ENCODE data around the gene SLC25A6.
"Not testable (repeated sequence)": the region's sequence is repeated elsewhere in the genome, so short reads cannot be mapped to it uniquely, and the experiment has no call there.

The SLC25A6 gene

GRCh38 chrX:1389993-1390285 lies 2.0 kb downstream of the SLC25A6 start:
- no peak for DNase-seq (ENCODE audit: low read depth)

GRCh38 chrX:1389181-1389992 lies 2.5 kb downstream of the SLC25A6 start:
- no peak for DNase-seq (ENCODE audit: low read depth)

- no peak for DNase-seq (ENCODE audit: low read depth)
Measured at GRCh38 chrX:1388651-1389050, 3.3 kb downstream of the SLC25A6 start.

- no peak for DNase-seq (ENCODE audit: low read depth)
Measured at GRCh38 chrX:1387141-1387776, 4.7 kb downstream of the SLC25A6 start.

DNA sequence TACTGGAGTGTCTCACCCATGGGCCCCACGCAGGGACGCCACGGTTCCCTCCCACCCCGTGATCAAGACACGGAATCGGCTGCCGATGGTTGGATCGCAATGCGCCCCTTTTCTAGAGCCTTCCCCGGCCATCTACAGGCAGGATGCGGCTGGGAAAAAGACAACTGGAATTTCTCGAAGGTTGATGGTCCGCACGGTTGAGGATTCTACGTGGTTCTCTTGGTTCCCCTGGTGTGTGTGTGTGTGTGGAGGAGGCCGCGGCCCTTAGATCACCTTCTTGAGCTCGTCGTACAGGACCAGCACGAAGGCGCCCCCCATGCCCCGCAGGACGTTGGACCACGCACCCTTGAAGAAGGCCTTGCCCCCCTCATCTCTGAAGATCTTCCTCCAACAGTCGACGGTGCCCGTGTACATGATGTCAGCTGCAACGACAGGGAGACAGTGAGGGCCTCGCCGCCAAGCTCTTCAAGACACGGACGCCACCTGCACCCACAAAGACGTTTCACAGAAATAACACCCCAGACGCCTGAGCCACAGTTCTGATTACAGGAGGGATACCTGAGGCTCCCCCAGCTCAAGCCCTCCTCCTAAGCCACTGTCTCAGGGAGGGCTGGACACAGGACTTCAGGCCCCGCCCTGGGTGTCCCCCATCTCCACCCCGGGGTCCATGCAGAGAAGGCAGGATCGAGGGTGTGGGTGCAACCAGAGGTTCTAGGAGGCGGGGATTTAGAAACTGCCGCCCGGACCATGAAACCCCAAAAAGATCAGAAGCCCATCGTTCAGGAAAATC lies 5.4 kb downstream of the SLC25A6 start:
- no peak for DNase-seq (ENCODE audit: low read depth)

DNA sequence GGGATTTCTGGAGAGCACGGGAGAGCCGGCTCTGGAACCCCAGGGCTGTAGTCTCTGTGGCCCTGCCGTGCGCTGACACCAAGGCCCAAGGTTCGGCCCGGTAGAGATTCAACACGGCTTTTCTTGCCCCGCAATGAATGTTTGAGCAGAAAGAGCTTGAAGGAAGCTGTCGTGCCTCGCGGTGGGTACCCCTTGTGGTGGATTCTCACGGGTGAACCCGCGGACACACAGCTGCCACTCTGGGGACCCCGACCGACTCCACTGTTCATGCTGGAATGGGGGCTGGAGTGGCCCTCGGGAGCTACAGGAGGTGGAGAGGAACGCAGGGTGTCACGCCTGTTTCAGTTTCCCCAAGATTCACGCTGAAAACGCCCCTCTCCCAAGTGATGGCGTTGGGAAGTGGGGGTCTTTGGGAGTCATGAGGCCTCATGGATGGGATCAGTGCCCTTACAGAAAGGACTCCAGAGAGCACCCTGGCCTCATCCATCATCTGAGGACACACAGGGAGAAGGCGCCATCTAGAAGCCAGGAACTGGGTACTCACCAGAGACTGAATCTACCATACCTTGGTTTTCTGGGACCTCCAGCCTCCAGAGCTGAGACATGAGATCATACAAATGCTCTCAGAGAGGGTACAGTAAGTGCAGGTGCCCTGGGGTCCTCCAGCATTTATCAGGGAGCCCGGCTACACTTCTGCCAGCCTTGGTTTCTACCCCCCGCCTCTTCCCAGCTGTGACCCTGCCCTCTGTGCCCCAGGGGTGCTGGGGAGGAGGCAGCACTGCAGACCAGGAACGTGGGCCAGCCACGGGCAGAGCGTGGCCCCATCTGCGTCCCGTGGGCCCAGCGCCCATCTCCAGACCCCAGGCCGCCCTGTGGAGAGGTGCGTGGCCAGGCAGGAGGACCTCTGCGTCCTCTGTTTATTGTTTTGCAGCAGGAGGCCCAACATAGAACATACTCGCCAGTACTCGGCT lies 6.4 kb downstream of the SLC25A6 start:
- DNase-seq (ENCODE audit: low read depth): no peak

- DNase-seq (ENCODE audit: low read depth): no peak
Measured at GRCh38 chrX:1384658-1385252, 7.2 kb downstream of the SLC25A6 start.

GRCh38 chrX:1380672-1381233 lies 11.2 kb downstream of the SLC25A6 start:
- no peak for DNase-seq (ENCODE audit: low read depth)

DNA sequence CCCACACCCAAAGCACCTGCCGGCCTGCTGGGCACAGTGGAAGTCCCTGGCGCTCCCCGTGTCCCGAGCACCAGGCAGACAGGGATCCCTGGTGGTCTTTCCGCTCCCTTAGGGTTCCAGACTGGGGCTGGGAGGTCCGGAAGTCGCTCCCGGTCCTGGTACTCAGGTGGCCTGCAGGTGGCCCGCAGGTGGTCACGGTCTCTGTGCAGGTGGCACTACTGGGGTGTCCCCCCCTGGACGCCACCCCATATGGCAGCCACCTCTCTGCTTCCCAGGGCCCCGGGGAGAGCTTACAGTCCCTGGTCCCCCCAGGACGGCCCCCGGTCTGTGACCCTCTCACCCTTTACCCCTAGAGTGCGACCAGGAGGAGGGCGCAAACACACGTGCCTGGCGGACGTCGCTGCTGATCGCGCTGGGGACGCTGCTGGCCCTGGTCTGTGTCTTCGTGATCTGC lies 13.6 kb downstream of the SLC25A6 start:
- no peak for DNase-seq (ENCODE audit: low read depth)

GRCh38 chrX:1368385-1368698 lies 23.6 kb downstream of the SLC25A6 start:
- DNase-seq (ENCODE audit: low read depth): no peak

GRCh38 chrX:1366363-1366762 lies 25.6 kb downstream of the SLC25A6 start:
- not testable (repeated sequence) for DNase-seq (ENCODE audit: low read depth)

- DNase-seq (ENCODE audit: low read depth): no peak
Measured at GRCh38 chrX:1361910-1362309, 30.0 kb downstream of the SLC25A6 start.

- DNase-seq (ENCODE audit: low read depth): no peak
Measured at GRCh38 chrX:1361275-1361674, 30.6 kb downstream of the SLC25A6 start.

DNA sequence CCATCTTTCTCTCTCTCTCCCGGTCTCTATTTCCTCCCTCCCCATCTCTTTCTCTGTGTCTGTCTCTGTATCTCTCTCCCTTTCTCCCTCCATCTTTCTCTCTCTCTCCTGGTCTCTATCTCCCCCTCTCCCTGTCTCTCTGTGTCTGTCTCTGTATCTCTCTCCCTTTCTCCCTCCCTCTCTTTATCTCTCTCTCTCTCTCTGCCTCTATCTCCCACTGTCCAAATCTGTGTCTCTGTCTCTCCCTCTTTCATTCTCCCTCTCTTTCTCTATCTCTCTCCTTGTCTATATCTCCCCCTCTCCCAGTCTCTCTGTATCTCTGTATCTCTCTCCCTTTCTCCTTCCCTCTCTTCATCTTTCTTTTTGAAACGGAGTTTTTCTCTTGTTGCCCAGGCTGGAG lies 31.7 kb downstream of the SLC25A6 start:
- DNase-seq (ENCODE audit: low read depth): no peak

DNA sequence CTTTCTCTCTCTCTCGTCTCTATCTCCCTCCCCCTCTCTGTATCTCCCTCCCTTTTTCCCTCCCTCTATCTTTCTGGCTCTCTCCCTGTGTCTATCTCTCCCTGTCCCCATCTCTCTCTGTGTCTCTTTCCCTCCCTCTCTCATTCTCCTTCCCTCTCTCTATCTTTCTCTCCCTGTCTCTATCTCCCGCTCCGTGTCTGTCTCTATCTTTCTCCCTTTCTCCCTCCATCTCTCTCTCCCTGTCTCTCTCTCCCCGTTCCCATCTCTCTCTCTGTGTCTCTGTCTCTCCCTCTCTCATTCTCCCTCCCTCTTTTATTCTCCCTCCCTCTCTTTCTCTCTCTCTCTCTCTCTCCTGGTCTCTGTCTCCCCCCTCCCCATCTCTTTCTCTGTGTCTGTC lies 32.4 kb downstream of the SLC25A6 start:
- no peak for DNase-seq (ENCODE audit: low read depth)

DNA sequence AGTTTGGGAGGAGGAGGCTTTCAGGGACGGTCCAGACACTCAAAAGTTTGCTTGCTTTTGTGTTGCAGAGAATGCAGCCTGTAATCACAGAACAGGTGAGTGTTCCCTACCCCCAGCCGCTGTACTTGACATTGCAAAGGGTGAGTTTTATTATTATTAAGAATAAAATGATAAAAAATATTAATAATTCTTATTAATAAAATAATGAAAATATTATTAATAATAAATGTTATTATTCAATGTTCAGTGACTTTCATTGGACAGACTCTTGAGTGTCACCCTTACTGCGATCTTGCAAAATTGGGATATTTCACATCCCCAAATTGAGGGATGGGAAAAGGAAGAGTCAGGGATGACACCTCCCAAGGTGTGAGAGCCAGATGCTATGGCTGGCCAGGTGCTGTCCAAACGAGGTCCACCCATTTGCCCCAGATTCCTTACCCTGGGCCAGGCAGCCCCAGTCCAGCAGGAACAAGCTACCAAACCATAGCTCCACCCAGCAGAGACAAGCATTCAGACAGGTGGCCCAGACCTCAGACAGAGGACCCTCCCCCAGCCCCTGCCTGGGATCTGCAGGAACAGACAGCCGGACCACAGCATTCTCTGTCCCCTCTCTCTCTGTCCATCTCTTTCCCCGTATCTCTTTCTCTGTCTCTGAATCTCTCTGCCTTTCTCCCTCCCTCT lies 33.0 kb downstream of the SLC25A6 start:
- no peak for DNase-seq (ENCODE audit: low read depth)

GRCh38 chrX:1357993-1358392 lies 33.9 kb downstream of the SLC25A6 start:
- DNase-seq (ENCODE audit: low read depth): no peak

GRCh38 chrX:1355131-1356046 lies 36.5 kb downstream of the SLC25A6 start:
- no peak for DNase-seq (ENCODE audit: low read depth)
